GM21390 (cell line): ENCODE measurements around the gene CCN6.

ENCODE experiments used
- ATAC-seq: cut with Tn5 transposase; IDR thresholded peaks from one replicate; pipeline ENCODE4 v1.9.1; 2021; ENCODE audit not compliant: unreplicated experiment

The CCN6 gene

DNA sequence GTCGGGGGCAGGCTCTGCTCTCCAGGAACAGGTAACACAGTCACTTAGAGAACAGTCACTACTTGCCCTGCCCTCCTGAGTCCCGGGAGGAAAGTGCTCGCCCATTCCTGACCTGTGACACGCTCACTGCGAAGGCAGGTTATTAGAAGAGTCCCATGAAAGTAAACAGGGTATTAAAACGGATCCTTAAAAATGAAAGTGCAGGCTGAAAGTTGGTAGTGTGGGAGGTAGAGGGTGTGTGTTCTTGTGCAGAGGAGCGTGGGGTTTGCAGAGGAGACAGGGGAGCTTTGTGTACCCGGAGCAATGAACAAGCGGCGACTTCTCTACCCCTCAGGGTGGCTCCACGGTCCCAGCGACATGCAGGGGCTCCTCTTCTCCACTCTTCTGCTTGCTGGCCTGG lies at the start of gene CCN6:
TSS of gene CCN6 (plus strand) at position 104 of the 400 bp plus-strand sequence. CDS start at position 358, 254 bp downstream.
- ATAC-seq = no peak

- no peak for ATAC-seq
These were observed 49.5 kb upstream of the CCN6 start for GRCh38 chr6:112004201-112005012.

DNA sequence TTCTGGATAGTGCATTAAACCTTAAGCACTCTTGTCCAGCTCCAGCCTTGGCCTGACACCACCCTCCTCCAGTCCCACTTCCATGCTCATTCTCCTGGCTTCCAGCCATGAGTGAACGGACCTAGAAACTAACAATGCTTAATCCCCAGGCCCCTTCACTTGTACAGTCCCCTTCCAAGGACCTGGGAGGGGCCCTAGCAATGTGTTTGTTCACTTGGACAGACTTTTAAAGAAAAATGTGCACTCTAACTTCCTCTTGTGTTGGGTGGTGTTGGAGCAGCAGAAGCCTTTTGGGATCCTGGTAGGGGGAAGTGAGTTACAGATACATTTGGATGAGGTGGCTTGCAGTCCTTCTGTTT lies 48.9 kb upstream of the CCN6 start:
- ATAC-seq = no peak

DNA sequence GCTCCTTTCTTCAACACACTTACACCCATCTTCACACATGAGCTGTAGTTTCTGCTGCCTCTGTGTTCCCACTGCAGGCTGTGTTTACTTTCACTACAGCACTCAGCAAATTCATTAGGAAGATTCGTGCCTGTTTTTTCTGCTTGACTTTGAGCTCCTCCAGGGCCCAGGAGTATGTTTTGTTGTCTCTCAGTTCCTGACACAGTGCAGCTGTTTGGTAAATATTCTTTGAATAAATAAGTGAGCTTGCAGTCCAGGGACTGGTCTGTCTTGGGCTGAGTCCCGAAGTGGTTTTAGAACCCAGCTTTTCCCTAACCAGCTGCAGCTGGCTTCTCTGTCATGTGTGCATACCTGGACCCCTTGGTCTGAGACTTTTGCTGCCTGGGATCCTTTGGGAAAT lies 46.6 kb upstream of the CCN6 start:
- ATAC-seq = no peak

DNA sequence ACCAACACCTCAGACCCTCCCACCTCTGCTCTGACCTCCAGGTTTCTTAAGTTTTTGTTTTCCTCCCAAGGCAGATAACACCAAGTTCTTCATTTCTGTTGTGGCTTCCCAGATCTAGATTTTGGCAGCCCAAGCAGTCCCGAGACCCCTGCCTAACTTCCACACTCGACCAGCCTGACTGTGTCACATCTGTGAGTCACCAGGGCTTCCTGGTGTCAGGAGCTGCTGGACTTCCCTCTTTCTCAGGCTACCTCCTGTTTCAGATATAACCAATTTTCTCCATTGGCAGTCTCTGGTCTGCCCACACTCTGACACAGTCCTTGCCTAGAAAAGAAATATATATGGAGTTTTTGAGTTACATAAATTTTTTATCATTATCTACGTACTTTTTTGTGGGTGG lies 46.1 kb upstream of the CCN6 start:
- ATAC-seq = no peak

DNA sequence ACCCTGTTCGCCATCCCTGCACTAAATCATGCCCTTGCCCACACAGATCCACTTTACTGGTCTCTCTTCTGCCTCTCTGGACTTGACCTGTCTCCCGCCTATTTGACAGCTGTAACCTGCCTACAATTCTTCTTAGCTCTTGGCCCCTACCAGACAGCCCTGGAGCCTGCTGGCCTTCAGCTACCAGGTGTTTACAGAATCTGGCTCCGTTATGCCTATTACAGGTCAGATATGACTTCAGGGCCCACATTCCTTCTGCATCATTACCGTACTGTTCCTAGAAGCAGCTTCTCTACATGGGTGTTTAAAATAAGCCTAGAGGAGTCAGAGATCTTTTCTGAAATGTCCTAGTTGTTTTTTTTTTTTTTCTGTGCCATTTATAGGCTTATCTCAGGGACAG lies 45.4 kb upstream of the CCN6 start:
- no peak for ATAC-seq

- no peak for ATAC-seq
These were observed 43.6 kb upstream of the CCN6 start for GRCh38 chr6:112010328-112010727.

- no peak for ATAC-seq
These were observed 40.9 kb upstream of the CCN6 start for GRCh38 chr6:112013051-112013450.

GRCh38 chr6:112014483-112014882 lies 39.4 kb upstream of the CCN6 start:
- ATAC-seq = no peak

DNA sequence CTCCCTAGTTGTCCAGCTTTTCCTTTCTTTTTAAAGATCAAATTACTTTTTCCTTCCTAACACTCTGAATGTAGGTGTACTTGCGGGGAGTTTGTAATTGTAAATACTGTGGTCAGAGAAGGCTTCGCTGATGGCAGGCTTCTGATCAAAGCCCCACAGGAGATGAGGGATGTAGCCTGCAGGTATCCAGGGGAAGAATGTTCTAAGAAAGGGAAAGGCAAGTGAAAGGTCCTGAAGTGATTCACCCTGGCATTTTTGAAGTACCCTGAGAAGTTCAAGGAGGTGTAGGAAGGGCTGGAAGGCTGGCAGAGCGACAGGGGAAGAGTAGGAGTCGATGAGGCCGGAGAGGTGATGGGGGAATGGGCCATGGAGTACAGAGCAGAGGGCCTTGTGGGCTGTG lies 38.2 kb upstream of the CCN6 start:
- no peak for ATAC-seq

GRCh38 chr6:112016320-112016719 lies 37.6 kb upstream of the CCN6 start:
- ATAC-seq = no peak

GRCh38 chr6:112017169-112017568 lies 36.7 kb upstream of the CCN6 start:
- ATAC-seq = no peak

GRCh38 chr6:112017760-112018537 lies 36.0 kb upstream of the CCN6 start:
- no peak for ATAC-seq

GRCh38 chr6:112018619-112019416 lies 35.1 kb upstream of the CCN6 start:
- ATAC-seq = no peak

DNA sequence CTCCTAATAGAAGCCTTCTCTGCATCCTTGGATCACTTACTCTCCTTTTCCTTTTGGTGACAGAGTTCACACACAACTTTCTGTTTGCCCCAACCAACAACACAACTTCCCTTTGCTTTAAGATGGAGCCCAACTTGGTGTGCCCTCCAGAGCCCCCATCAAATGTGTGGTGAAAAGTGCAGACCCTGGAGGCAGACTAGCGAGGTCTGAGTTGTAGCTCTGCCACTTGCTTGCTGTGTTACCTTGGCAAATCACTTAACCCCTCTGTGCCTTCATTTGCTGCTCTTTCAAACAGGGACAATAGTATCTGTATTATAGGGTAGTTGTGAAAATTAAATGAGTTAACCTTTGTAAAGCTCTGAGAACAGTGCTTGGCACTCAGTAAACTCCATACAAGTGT lies 34.3 kb upstream of the CCN6 start:
- no peak for ATAC-seq

DNA sequence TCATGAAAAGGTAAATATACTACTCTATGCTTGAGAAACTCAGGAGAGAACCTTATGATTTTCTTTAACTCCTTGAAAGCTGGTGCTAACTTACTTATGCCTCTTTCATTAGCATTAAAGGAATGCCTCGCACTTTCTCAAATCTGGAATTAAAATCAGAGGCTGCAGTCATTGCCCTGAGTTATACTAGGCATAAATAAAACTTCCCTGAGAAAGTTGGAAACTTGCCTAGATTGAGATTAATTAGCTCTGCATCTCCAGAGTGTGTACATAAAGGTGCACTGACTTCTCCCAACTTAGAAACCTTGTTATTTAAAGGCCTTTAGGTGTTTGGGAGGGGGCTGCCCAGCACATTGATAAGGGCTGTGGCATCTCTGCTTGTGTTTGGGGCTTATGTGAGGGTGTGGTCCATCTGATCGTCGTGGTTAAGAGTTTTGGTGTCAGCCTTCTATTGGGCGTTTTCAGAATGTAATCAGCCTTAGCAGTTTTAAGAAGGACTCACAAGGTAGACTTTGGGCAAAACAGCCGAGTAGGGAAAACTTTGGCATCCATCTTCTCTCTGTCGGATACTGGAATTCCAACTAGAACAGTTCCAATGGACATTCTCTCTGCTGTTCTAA lies 32.1 kb upstream of the CCN6 start:
- ATAC-seq = no peak

- no peak for ATAC-seq
These were observed 31.2 kb upstream of the CCN6 start for GRCh38 chr6:112022749-112023148.

GRCh38 chr6:112024464-112024863 lies 29.4 kb upstream of the CCN6 start:
- ATAC-seq = no peak

- no peak for ATAC-seq
These were observed 27.0 kb upstream of the CCN6 start for GRCh38 chr6:112026933-112027332.

DNA sequence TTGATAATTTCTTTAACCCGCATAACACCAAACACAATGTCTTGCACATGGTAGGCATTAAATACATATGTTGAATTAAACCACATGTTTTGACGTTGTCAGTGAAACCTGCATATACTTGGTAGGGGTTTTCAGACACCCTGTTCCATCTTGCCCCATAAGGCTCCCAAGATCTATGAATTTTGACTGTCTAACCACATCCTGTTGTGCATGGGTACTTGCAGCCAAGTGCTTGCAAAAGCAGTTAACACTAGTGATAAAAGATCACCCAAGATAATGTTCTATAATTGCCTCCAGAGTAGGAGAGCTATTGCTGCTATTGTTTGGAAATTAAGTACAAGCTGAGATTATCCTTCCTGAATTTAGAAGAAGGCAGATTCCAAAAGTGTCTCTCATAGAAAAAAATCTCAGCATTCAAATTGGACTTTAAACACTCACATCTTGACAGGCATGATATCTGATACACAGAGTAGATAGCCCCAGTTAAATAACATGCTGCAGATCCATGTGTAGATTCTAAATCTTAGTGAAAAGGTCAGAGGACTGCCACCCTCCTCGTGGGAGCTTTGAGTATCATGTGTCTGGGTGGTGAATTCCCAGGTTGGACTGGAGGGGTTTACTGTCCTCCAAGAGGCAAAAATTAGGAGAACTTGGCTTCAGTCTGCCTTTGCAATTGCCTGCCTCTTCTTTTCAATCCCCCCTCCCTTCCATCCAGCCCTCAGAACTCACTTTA lies 25.8 kb upstream of the CCN6 start:
- ATAC-seq = peak; percentile 61
